ENCODE results near the gene CD79A.

CD79A gene

DNA sequence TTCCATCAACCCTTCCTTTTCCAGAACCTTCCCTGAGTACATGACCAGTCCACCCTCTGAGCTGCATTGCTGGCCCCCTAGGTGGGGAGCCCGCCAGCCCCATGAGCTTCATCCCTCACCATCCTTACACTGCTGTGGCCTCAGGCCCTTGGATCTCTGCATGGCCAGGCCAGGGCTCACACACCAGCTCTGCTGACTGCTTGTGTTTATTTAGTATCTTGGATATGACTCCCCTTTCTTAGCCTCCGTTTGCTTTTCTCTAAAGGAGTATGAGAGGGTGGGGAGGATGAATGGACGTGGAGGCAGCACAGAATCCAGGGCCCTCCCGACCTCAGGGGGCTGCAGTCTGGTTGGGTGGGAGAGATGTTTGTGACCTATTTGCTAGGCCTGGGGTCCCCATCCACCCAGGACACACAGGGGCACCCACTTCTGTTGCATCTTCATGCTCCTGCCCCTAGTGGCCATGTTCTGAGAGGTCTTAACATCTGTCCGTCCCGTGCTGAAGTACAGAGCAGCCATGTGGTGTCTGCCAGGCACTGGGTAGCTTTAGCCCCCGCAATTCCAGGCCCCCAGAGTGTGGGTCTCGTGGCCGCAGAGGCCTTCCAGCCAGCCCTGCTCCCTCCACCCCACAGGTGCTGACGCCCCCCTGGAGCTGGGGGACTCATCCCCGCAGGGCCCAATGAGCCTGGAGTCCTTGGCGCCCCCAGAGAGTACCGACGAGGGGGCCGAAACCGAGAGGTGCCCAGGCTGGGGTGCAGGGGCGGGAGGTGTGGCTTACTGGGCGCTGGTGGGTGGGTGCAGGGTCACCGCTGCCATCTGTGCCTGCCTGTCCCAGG lies 18.9 kb downstream of the CD79A start:
- no peak for TF ChIP-seq ZFX (IDR thresholded peaks at IDR 0.05; ENCODE audit: borderline replicate concordance)
- TF ChIP-seq, protein P1, sequence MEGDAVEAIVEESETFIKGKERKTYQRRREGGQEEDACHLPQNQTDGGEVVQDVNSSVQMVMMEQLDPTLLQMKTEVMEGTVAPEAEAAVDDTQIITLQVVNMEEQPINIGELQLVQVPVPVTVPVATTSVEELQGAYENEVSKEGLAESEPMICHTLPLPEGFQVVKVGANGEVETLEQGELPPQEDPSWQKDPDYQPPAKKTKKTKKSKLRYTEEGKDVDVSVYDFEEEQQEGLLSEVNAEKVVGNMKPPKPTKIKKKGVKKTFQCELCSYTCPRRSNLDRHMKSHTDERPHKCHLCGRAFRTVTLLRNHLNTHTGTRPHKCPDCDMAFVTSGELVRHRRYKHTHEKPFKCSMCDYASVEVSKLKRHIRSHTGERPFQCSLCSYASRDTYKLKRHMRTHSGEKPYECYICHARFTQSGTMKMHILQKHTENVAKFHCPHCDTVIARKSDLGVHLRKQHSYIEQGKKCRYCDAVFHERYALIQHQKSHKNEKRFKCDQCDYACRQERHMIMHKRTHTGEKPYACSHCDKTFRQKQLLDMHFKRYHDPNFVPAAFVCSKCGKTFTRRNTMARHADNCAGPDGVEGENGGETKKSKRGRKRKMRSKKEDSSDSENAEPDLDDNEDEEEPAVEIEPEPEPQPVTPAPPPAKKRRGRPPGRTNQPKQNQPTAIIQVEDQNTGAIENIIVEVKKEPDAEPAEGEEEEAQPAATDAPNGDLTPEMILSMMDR (IDR thresholded peaks at IDR 0.05), result peak; percentile 27; the same call in 1 of the 2 replicates
- no peak overlapping the region for H3K27ac ChIP-seq

DNA sequence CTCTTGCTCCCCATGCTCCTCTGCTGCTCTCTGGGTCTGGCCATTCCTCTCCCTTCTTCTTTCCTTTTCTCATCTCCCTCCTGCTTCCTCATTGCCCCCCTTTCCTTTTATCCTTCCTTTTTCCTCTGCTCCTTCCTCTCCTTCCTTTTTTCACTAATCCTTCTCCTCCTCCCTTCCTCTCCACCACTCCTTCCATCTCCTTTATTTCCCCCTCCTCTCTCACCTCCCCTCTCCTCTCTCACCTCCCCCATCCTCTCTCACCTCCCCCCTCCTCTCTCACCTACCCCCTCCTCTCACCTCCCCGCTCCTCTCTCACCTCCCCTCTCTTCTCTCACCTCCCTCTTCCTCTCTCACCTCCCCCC lies 19.5 kb downstream of the CD79A start:
- H3K27ac ChIP-seq, result no peak overlapping the region
- TF ChIP-seq, protein P1 (IDR thresholded peaks at IDR 0.05), result no peak
- TF ChIP-seq ZFX (IDR thresholded peaks at IDR 0.05; ENCODE audit: borderline replicate concordance), result no peak

DNA sequence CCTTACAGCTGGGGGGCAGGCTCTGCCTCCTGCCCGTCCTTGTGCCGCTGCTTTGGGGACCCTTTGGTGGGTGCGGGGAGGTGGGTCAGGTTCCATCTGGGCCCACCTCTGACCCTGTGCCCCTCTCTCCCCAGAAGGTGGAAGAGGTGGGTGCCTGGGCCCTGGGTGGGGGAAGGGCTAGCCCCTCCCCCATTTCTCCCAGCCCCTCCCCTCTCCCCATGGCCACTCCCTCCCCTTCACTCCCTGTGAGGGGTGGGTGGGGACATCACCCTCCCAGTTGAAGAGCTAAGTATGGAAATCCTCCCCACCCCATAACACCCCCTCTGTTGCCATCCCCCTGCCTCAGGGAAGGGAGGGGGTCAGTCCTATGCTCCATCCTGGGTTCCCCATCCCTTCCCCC lies 20.1 kb downstream of the CD79A start:
- TF ChIP-seq ZFX (IDR thresholded peaks at IDR 0.05; ENCODE audit: borderline replicate concordance), result no peak
- TF ChIP-seq, protein P1 (IDR thresholded peaks at IDR 0.05), result no peak
- no peak overlapping the region for H3K27ac ChIP-seq

DNA sequence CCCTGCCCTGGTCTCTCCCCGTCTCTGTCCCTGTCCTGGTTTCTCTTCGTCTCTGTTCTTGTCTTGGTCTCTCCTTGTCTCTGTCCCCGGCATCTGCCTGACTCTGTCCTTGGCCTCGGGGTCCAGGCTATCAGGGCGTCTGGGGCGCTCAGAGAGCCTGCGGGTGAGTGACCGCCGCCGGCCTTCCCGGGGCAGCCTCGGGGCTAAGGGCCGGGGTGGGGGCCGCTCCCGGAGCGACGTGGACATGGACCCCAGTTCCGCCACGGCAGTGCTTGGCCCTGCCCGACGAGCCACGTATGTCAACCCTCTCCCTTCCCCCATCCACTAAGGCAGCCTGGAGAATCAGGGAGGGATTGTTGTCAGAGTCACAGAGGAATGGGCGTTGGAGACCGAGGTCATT lies 20.7 kb downstream of the CD79A start:
- no peak overlapping the region for H3K27ac ChIP-seq
- TF ChIP-seq, protein P1 (IDR thresholded peaks at IDR 0.05), result no peak
- TF ChIP-seq ZFX (IDR thresholded peaks at IDR 0.05; ENCODE audit: borderline replicate concordance), result no peak

DNA sequence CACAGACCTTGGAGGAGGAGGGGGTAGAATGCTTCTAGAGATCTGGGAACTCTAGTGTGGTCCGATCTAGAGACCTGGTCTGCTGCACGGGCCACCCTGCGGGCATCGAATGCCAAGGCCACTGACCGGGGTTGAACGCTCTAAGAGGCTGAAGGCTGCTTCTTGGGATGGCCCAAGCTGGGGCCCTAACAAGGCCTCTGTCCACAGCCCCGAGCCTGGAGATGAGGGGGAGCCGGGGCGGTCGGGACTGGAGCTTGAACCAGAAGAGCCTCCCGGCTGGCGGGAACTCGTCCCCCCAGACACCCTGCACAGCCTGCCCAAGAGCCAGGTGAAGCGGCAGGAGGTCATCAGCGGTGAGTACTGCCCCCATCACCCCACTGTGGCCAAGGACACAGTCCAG lies 21.2 kb downstream of the CD79A start:
- TF ChIP-seq, protein P1 (IDR thresholded peaks at IDR 0.05), result no peak
- TF ChIP-seq ZFX (IDR thresholded peaks at IDR 0.05; ENCODE audit: borderline replicate concordance), result no peak
- H3K27ac ChIP-seq, result no peak overlapping the region

DNA sequence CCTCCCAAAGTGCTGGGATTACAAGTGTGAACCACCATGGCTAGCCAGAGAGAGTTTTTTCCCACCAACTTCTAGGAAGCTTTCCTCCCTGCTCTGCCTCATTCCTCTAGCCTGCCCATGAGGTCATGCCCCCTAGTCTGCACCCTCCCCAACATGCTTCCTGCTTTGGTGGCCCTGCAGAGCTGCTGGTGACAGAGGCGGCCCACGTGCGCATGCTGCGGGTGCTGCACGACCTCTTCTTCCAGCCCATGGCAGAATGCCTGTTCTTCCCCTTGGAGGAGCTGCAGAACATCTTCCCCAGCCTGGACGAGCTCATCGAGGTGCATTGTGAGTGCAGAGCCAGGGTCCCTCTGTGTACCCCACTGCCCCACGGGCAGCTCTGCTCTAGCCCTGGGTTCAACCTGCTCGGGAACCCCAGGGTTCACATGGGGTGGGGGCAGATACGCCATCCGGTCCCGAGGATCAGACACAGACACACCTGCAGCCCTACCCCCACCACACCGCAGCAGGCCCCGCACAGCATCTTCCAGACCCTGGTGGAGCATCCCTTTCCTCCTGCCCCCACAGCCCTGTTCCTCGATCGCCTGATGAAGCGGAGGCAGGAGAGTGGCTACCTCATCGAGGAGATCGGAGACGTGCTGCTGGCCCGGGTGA lies 24.8 kb downstream of the CD79A start:
- H3K27ac ChIP-seq, result no peak overlapping the region
- TF ChIP-seq, protein P1 (IDR thresholded peaks at IDR 0.05), result no peak

DNA sequence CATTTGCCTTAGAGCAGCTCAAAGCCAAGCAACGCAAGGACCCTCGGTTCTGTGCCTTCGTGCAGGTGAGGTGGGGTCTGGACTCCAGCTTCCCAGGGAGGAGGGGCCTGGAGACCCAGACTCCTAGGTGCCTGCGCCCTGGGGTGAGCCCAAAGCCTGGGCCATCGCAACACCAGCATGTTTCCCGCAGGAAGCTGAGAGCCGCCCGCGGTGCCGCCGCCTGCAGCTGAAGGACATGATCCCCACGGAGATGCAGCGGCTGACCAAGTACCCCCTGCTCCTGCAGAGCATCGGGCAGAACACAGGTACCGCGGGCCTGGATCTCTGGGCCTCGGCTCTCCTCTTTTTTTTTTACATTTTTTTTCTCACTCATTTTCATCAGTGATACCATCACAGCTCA lies 25.5 kb downstream of the CD79A start:
- TF ChIP-seq ZFX (IDR thresholded peaks at IDR 0.05; ENCODE audit: borderline replicate concordance), result no peak
- TF ChIP-seq, protein P1 (IDR thresholded peaks at IDR 0.05), result no peak
- H3K27ac ChIP-seq, result no peak overlapping the region
